ENCODE results near the gene MBNL1. TPM values are rescaled to one million over a fixed set of nuclear protein-coding genes. Genes with fewer than 3 reads are reported as not detected.

Gene MBNL1
- total RNA-seq, 1 experiment from 2014 or later: 140 TPM

DNA sequence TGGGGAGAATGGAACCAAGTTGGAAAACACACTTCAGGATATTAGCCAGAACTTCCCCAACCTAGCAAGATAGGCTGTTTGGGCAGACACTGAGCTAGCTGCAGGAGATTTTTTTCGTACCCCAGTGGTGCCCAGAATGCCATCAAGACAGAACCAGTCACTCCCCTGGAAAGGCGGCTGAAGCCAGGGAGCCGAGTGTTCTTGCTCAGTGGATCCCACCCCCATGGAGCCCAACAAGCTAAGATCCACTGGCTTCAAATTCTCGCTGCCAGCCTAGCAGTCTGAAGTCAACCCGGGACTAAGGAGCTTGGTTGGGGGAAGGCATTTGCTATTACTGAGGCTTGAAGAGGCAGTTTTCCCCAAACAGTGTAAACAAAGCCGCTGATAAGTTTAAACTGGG, 152.4 kb downstream of the MBNL1 start:
- DNase-seq (ENCODE audit: low read depth, low spot score) (no peak), ATAC-seq (no peak)
- TF ChIP-seq, protein P1, sequence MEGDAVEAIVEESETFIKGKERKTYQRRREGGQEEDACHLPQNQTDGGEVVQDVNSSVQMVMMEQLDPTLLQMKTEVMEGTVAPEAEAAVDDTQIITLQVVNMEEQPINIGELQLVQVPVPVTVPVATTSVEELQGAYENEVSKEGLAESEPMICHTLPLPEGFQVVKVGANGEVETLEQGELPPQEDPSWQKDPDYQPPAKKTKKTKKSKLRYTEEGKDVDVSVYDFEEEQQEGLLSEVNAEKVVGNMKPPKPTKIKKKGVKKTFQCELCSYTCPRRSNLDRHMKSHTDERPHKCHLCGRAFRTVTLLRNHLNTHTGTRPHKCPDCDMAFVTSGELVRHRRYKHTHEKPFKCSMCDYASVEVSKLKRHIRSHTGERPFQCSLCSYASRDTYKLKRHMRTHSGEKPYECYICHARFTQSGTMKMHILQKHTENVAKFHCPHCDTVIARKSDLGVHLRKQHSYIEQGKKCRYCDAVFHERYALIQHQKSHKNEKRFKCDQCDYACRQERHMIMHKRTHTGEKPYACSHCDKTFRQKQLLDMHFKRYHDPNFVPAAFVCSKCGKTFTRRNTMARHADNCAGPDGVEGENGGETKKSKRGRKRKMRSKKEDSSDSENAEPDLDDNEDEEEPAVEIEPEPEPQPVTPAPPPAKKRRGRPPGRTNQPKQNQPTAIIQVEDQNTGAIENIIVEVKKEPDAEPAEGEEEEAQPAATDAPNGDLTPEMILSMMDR (IDR thresholded peaks at IDR 0.05): no peak
- TF ChIP-seq TCF7L2 (IDR thresholded peaks at IDR 0.05; ENCODE audit: low read depth, low read length) (no peak), SIN3A (IDR thresholded peaks at IDR 0.05; ENCODE audit: borderline replicate concordance, insufficient read depth, low read depth, low read length) (no peak), POLR2AphosphoS5 (IDR thresholded peaks at IDR 0.05; ENCODE audit: low read depth, low read length) (no peak)
- TF ChIP-seq, protein P2, sequence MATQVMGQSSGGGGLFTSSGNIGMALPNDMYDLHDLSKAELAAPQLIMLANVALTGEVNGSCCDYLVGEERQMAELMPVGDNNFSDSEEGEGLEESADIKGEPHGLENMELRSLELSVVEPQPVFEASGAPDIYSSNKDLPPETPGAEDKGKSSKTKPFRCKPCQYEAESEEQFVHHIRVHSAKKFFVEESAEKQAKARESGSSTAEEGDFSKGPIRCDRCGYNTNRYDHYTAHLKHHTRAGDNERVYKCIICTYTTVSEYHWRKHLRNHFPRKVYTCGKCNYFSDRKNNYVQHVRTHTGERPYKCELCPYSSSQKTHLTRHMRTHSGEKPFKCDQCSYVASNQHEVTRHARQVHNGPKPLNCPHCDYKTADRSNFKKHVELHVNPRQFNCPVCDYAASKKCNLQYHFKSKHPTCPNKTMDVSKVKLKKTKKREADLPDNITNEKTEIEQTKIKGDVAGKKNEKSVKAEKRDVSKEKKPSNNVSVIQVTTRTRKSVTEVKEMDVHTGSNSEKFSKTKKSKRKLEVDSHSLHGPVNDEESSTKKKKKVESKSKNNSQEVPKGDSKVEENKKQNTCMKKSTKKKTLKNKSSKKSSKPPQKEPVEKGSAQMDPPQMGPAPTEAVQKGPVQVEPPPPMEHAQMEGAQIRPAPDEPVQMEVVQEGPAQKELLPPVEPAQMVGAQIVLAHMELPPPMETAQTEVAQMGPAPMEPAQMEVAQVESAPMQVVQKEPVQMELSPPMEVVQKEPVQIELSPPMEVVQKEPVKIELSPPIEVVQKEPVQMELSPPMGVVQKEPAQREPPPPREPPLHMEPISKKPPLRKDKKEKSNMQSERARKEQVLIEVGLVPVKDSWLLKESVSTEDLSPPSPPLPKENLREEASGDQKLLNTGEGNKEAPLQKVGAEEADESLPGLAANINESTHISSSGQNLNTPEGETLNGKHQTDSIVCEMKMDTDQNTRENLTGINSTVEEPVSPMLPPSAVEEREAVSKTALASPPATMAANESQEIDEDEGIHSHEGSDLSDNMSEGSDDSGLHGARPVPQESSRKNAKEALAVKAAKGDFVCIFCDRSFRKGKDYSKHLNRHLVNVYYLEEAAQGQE (IDR thresholded peaks at IDR 0.05; ENCODE audit: insufficient read depth in 1 of 2, low read depth in 2 of 2, low read length in 1 of 2): no peak
- Histone ChIP-seq H3K36me3 (ENCODE audit: control insufficient read depth, insufficient read depth, low read length) (no peaks in the 10 kb centered on the region), H3K9me3 (ENCODE audit: control insufficient read depth, insufficient read depth, low read depth, low read length) (no peaks in the 10 kb centered on the region), H3K4me3 (ENCODE audit: low read depth in 2 of 2, low read length in 2 of 2) (no peak overlapping the region), H3K27ac (ENCODE audit: low read length) (no peak overlapping the region), H3K27me3 (ENCODE audit: control insufficient read depth, insufficient read depth, low read length) (no peaks in the 10 kb centered on the region), H3K4me1 (ENCODE audit: control insufficient read depth, insufficient read depth, low read length) (no peaks in the 10 kb centered on the region)
- ChIA-PET POLR2A (no interaction called here), CTCF (no interaction called here)
- in situ Hi-C loops (cut with HindIII; ENCODE audit: low pct_unique_long_range_greater_than_20kb, low sequenced_read_pairs): no loop called here
- no TSS peak for BruUV-seq (replicated peaks)
- intact Hi-C loops (cut with micrococcal nuclease; ENCODE audit: unreplicated experiment): no loop called here

DNA sequence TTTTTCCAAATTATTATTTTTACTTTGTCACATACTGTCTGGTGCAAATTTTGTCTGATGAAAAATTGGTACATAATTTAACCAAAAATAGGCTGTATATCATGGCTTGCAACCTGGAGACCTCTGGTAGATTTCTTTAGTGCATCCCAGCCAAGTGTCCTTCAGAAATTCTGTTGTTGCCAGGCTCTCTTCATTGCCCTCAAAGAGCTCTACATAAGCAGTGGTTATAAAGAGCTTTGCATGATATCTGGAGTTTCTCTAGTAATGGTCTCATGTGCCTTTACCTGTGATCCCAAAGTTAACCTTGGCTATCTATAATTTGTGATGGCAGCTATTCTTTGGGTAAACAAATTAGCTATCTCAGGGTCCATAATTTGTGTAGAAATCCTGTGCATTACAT, 157.7 kb downstream of the MBNL1 start:
- Histone ChIP-seq H3K27ac (ENCODE audit: low read length) (no peak overlapping the region), H3K9me3 (ENCODE audit: control insufficient read depth, insufficient read depth, low read depth, low read length) (no peaks in the 10 kb centered on the region), H3K36me3 (ENCODE audit: control insufficient read depth, insufficient read depth, low read length) (no peaks in the 10 kb centered on the region), H3K27me3 (ENCODE audit: control insufficient read depth, insufficient read depth, low read length) (no peaks in the 10 kb centered on the region), H3K4me3 (ENCODE audit: low read depth in 2 of 2, low read length in 2 of 2) (no peak overlapping the region), H3K4me1 (ENCODE audit: control insufficient read depth, insufficient read depth, low read length) (no peaks in the 10 kb centered on the region)
- in situ Hi-C loops (cut with HindIII; ENCODE audit: low pct_unique_long_range_greater_than_20kb, low sequenced_read_pairs) (no loop called here), intact Hi-C loops (cut with micrococcal nuclease; ENCODE audit: unreplicated experiment) (no loop called here)
- TF ChIP-seq POLR2AphosphoS5 (IDR thresholded peaks at IDR 0.05; ENCODE audit: low read depth, low read length) (no peak), SIN3A (IDR thresholded peaks at IDR 0.05; ENCODE audit: borderline replicate concordance, insufficient read depth, low read depth, low read length) (no peak)
- TF ChIP-seq, protein P2 (IDR thresholded peaks at IDR 0.05; ENCODE audit: insufficient read depth in 1 of 2, low read depth in 2 of 2, low read length in 1 of 2): no peak
- TF ChIP-seq, protein P1 (IDR thresholded peaks at IDR 0.05): no peak
- POLR2A ChIA-PET: no interaction called here
- CTCF ChIA-PET: interaction anchor here (0.5 to 0.6 kb wide), 2 partner anchors 49 to 429 kb away, joined by 3 to 11 read pairs; no protein-coding TSS in a partner anchor
- no TSS peak for BruUV-seq (replicated peaks)
- no peak for DNase-seq (ENCODE audit: low read depth, low spot score)
- ATAC-seq: no peak

Measured in Panc1 (cell line).